OCI-LY7 (cell line): Measurements from ENCODE around the gene PLCL1. TPM values are rescaled to one million over a fixed set of nuclear protein-coding genes. Genes with fewer than 3 reads are reported as not detected.

ENCODE experiments used
- BruUV-seq: library from RNA; stranded (reverse); fragments of 400-500 nt; replicated peaks from 2 replicates; lab custom pipeline; 2021; lab: Mats Ljungman, UMichigan
- CTCF ChIA-PET: fragments of 300-600 bp; sonication (Branson Sonifier 250); formaldehyde crosslinking; loops from one replicate; lab custom pipeline; 2022; ENCODE audit warnings: antibody characterized with exemption; ENCODE audit not compliant: unreplicated experiment; lab: Charles Lee
- POLR2A ChIA-PET: fragments of 300-600 bp; sonication (Branson Sonifier 250); formaldehyde crosslinking; loops from one replicate; lab custom pipeline; 2022; ENCODE audit warnings: antibody characterized with exemption; lab: Charles Lee
- DNase-seq: peaks from one replicate; pipeline ENCODE4 v3.0.0-alpha.2; 2015; ENCODE audit warnings: low spot score
- H2AFZ ChIP-seq: fragments of 200-600 bp; sonication (generic), shearing (Covaris generic); 2 replicates; pipeline ENCODE4 v1.6.1; 2014; ENCODE audit warnings: mild to moderate bottlenecking, antibody characterized with exemption, low read length, moderate library complexity
- H3K27ac ChIP-seq: fragments of 200-600 bp; sonication (generic); 2 replicates; pipeline ENCODE4 v1.5.1; 2014; ENCODE audit warnings: mixed run types, low read depth, mild to moderate bottlenecking, moderate library complexity, low read length, inconsistent platforms; ENCODE audit not compliant: poor library complexity, severe bottlenecking
- H3K36me3 ChIP-seq: fragments of 200-600 bp; sonication (generic); 2 replicates; pipeline ENCODE4 v1.6.1; 2014; ENCODE audit warnings: mild to moderate bottlenecking, antibody characterized with exemption, low read length, moderate library complexity, mixed read lengths; ENCODE audit not compliant: insufficient read depth
- H3K4me1 ChIP-seq: fragments of 200-600 bp; sonication (generic); 2 replicates; pipeline ENCODE4 v1.5.1; 2014; ENCODE audit warnings: mild to moderate bottlenecking, low read length; ENCODE audit not compliant: insufficient read depth, poor library complexity, severe bottlenecking
- H3K4me2 ChIP-seq: fragments of 200-600 bp; sonication (generic); 2 replicates; pipeline ENCODE4 v1.6.1; 2014; ENCODE audit warnings: mild to moderate bottlenecking, low read length
- H3K4me3 ChIP-seq: fragments of 200-600 bp; sonication (generic); 2 replicates; pipeline ENCODE4 v1.5.1; 2014; ENCODE audit warnings: mild to moderate bottlenecking, low read depth, low read length; ENCODE audit not compliant: poor library complexity, severe bottlenecking
- H3K79me2 ChIP-seq: fragments of 200-600 bp; sonication (generic); 2 replicates; pipeline ENCODE4 v1.6.1; 2016; ENCODE audit warnings: low read depth, mild to moderate bottlenecking, low read length, moderate library complexity, mixed read lengths; ENCODE audit not compliant: insufficient read depth
- H3K9me2 ChIP-seq: fragments of 200-600 bp; sonication (generic); 2 replicates; pipeline ENCODE4 v1.6.1; 2016; ENCODE audit warnings: mild to moderate bottlenecking, low read length, mixed read lengths; ENCODE audit not compliant: insufficient read depth
- H3K9me3 ChIP-seq: fragments of 200-600 bp; sonication (generic); 2 replicates; pipeline ENCODE4 v1.6.1; 2014; ENCODE audit warnings: mild to moderate bottlenecking, mixed run types, low read length, mixed read lengths
- H4K20me1 ChIP-seq: fragments of 200-600 bp; sonication (generic); 2 replicates; pipeline ENCODE4 v1.6.1; 2014; ENCODE audit warnings: mild to moderate bottlenecking, antibody characterized with exemption, low read length, moderate library complexity, mixed read lengths; ENCODE audit not compliant: insufficient read depth
- EZH2phosphoT487 ChIP-seq: fragments of 200-600 bp; sonication (generic); IDR thresholded peaks from 2 replicates; pipeline ENCODE4 v1.6.1; 2018; ENCODE audit warnings: low read depth, borderline replicate concordance, mild to moderate bottlenecking, mixed run types, antibody characterized with exemption, low read length, moderate library complexity, mixed read lengths
- intact Hi-C: fragments of 100-400 bp; cut with micrococcal nuclease; formaldehyde crosslinking; loops from one replicate; pipeline ENCODE4 v1.10.0; 2022; ENCODE audit not compliant: unreplicated experiment
- total RNA-seq, 2 experiments: library from RNA; depleted of rRNA in 1 of 2; stranded (reverse); fragments of >200 nt in 1 of 2; shearing (Covaris generic) in 1 of 2; gene quantifications; 2 replicates each; pipeline ENCODE4 v1.2.3, GENCODE V29; 2014 to 2022
- TF ChIP-seq, protein P1 (sequence below): fragments of 200-600 bp; sonication (generic); conservative IDR thresholded peaks from 2 replicates; pipeline ENCODE4 v1.5.1; 2014; ENCODE audit warnings: mild to moderate bottlenecking, antibody characterized with exemption, low read length, moderate library complexity, mixed read lengths

PLCL1 gene
- total RNA-seq, 2 experiments from 2014 or later = 0.03 TPM; not detected in 1

- Histone ChIP-seq H3K9me3 (no peaks in the 10 kb centered on the region), H3K4me1 (no peaks in the 10 kb centered on the region), H3K9me2 (no peaks in the 10 kb centered on the region), H3K79me2 (no peaks in the 10 kb centered on the region), H3K36me3 (no peaks in the 10 kb centered on the region), H3K4me3 (no peak overlapping the region), H3K4me2 (no peak overlapping the region), H2AFZ (no peak overlapping the region), H4K20me1 (no peaks in the 10 kb centered on the region), H3K27ac (no peak overlapping the region)
- TF ChIP-seq, protein P1, sequence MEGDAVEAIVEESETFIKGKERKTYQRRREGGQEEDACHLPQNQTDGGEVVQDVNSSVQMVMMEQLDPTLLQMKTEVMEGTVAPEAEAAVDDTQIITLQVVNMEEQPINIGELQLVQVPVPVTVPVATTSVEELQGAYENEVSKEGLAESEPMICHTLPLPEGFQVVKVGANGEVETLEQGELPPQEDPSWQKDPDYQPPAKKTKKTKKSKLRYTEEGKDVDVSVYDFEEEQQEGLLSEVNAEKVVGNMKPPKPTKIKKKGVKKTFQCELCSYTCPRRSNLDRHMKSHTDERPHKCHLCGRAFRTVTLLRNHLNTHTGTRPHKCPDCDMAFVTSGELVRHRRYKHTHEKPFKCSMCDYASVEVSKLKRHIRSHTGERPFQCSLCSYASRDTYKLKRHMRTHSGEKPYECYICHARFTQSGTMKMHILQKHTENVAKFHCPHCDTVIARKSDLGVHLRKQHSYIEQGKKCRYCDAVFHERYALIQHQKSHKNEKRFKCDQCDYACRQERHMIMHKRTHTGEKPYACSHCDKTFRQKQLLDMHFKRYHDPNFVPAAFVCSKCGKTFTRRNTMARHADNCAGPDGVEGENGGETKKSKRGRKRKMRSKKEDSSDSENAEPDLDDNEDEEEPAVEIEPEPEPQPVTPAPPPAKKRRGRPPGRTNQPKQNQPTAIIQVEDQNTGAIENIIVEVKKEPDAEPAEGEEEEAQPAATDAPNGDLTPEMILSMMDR = no peak
- no peak for TF ChIP-seq EZH2phosphoT487
- no TSS peak for BruUV-seq
- POLR2A ChIA-PET = no interaction called here
- intact Hi-C loops = no loop called here
- no peak for DNase-seq
- CTCF ChIA-PET = no interaction called here
These were observed 169.4 kb downstream of the PLCL1 start for GRCh38 chr2:197973772-197974171.

- Histone ChIP-seq H3K4me3 (no peak overlapping the region), H4K20me1 (no peaks in the 10 kb centered on the region), H3K9me2 (no peaks in the 10 kb centered on the region), H3K27ac (no peak overlapping the region), H3K4me2 (no peak overlapping the region), H3K9me3 (no peaks in the 10 kb centered on the region), H3K36me3 (no peaks in the 10 kb centered on the region), H3K79me2 (no peaks in the 10 kb centered on the region), H3K4me1 (no peaks in the 10 kb centered on the region), H2AFZ (no peak overlapping the region)
- ChIA-PET POLR2A (interaction anchor here (1.1 kb wide), 1 partner anchor 13 kb away, joined by 3 read pairs; no protein-coding TSS in a partner anchor), CTCF (no interaction called here)
- DNase-seq = no peak
- intact Hi-C loops = no loop called here
- BruUV-seq = no TSS peak
- TF ChIP-seq, protein P1 = no peak
- no peak for TF ChIP-seq EZH2phosphoT487
These were observed 171.6 kb downstream of the PLCL1 start for GRCh38 chr2:197975931-197976519.

DNA sequence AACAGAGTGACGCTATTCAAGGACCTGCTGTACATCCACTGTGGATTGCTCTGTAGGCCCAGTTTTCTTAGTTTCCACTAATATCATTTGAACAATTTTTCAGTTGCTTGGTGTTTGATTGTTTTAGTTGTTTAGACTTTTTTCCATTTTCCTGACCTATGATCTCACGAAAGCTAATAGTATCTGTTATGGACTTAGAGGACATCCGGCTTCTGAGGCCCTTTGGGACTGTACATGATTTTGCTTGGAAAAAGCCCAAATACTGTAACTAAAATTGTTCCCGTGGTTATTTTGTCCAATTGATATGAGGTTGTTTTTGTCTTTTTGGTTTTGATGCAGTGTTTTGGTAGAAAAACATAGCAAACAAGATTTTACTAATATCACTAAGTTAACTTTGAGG lies 174.6 kb downstream of the PLCL1 start:
- no peak for TF ChIP-seq EZH2phosphoT487
- TF ChIP-seq, protein P1 = no peak
- no peaks in the 10 kb centered on the region for H3K9me2 ChIP-seq
- no peak overlapping the region for H3K4me3 ChIP-seq
- H3K9me3 ChIP-seq = no peaks in the 10 kb centered on the region
- intact Hi-C loops = no loop called here
- POLR2A ChIA-PET = no interaction called here
- H3K4me2 ChIP-seq = no peak overlapping the region
- H3K27ac ChIP-seq = no peak overlapping the region
- no peaks in the 10 kb centered on the region for H3K4me1 ChIP-seq
- no peaks in the 10 kb centered on the region for H4K20me1 ChIP-seq
- CTCF ChIA-PET = no interaction called here
- no peak overlapping the region for H2AFZ ChIP-seq
- H3K36me3 ChIP-seq = no peaks in the 10 kb centered on the region
- no peak for DNase-seq
- H3K79me2 ChIP-seq = no peaks in the 10 kb centered on the region
- BruUV-seq = no TSS peak
